Stimulated activated CD8-positive, alpha-beta memory T cell treated with anti-CD3 and anti-CD28 coated beads, Interleukin-12 subunit alpha, Interleukin-12 subunit beta, amount 100 ng/mL, for 4 hours (primary cell): Measurements from ENCODE around the gene FAAH.

Source experiments
- DNase-seq: peaks from one replicate; pipeline ENCODE4 v3.0.0-alpha.2; 2020; ENCODE audit warnings: low read depth

Gene FAAH

DNA sequence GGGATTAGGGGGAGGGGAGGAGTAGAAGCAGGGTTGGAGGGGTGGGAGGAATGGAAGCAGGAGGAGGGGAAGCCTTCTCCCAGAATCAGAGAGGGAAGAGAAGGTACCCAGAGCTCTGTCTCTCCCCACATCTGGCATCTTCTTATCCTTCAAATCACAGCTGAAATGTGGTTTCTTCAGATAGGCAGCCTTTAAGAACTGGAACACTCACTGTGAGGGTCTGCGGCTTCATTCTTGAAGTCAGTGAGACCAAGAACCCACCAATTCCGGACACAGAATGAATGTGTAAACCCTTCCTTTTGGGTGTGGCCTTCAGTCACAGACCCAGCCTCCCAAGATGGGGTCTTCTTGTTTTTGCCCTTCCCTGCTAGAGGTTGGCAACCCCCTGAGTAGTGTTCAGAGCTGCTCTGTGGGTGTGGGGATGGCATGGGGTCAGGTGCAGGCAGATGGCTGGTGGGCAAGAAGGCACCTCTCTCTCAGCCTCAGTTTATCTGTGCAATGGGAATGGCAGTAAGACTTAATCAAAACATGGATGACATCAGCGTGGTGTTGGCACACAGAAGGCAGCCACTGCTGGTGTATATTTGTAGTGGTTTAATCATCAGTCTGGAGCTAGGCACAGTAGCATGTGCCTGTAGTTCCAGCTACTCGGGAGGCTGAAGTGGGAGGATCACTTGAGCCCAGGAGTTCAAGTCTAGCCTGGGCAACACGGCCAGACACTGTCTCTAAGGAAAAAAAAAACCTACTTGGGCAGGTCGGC lies 7.2 kb downstream of the FAAH start:
- no peak for DNase-seq

DNA sequence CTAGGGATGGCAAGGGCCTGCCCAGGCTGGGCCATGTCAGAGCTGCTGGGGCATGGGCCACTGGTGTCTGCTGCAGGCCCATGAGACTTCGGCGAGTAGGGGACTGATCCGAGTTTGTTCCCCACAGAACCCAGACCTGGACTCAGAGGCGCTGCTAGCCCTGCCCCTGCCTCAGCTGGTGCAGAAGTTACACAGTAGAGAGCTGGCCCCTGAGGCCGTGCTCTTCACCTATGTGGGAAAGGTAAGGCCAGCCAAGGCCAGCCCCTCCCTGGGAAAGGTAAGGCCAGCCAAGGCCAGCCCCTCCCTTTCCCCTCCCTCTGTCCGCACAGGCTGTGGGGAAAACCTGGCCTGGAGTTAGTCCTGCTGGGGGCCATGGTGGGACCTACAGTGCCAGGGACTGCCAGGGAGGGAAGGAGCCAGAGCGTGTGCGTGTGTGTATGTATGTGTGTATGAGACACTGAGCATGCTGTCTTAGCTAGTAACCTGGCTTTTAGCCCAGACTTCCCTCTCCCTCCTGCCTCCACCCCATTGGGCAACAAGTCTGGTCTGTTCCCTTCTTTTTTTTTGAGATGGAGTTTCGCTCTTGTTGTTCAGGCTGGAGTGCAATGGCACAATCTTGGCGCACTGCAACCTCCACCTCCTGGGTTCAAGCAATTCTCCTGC lies 8.0 kb downstream of the FAAH start:
- no peak for DNase-seq

DNA sequence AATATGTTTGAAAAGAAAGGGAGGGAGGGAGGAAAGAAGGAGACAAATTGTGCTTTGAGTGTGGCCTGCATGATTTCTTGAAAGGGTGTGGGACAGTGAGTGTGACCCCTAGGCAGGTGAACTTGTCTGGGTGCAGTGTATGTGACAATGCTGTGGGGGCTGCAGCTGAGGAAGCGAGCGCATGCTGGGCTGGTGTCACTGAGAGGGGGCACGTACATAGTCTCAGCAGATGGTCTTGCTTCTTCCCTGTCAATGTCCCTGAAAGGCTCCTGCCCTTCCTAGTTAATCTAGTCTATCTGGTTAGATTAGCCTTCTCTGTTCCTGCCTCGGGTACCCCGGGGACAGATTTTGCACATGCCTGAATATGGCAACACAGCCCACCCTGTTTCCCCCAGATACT lies 9.8 kb downstream of the FAAH start:
- no peak for DNase-seq

DNA sequence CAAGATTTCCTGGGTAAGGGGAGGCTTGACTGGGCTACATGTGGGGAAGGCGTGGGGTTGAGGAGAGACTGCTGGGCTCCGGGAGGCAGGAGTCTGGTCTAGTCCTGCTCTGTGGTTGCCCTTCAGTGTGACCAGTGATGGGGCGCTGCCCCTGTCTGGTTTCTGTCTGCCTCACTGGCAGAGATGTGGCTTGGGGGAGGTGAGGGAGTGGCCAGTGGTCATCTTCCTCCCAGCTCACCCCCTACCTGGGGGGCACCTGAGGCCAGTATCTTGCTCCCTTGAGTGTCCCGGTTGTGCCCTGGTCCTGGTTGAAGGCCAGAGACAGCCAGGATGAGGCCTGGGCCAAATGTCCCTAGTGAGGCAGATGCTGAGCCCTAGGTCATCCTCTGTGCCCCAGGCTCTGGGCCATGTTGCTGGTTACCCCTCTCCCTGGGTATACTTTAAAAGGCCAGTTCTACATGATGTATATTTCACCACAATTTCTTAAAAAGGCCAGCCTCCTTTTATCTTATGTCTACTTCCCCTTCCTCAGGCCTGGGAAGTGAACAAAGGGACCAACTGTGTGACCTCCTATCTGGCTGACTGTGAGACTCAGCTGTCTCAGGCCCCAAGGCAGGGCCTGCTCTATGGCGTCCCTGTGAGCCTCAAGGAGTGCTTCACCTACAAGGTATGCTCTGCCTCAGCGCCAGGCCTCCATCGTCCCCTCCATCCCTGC lies 10.5 kb downstream of the FAAH start:
- no peak for DNase-seq

DNA sequence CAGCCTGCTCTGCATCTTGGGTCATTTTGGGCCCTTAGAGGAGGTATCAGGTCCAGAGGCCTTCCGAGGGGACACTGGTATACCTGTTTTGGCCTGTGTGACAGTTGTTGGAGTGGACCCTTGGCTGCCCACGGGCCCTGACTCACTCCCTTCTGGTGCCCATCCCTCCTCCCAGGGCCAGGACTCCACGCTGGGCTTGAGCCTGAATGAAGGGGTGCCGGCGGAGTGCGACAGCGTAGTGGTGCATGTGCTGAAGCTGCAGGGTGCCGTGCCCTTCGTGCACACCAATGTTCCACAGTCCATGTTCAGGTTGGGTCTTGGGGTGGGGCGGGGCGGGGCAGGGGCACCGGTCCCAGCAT lies 11.1 kb downstream of the FAAH start:
- no peak for DNase-seq

DNA sequence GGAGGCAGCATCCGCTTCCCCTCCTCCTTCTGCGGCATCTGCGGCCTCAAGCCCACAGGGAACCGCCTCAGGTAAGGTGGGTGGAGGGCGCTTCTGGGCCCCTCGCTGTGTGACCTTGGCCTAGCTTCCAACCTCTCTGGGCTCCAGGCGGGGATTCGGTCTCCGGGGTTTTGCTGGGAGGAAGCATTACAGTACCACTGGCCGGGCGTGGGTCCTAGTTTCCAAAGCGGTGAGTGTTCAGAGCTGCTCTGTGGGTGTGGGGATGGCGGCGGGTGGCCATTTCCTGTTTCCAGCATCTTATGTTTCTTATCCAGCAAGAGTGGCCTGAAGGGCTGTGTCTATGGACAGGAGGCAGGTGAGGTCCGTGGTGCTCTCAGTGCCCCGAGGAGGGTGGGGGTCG lies 11.6 kb downstream of the FAAH start:
- DNase-seq, result no peak

DNA sequence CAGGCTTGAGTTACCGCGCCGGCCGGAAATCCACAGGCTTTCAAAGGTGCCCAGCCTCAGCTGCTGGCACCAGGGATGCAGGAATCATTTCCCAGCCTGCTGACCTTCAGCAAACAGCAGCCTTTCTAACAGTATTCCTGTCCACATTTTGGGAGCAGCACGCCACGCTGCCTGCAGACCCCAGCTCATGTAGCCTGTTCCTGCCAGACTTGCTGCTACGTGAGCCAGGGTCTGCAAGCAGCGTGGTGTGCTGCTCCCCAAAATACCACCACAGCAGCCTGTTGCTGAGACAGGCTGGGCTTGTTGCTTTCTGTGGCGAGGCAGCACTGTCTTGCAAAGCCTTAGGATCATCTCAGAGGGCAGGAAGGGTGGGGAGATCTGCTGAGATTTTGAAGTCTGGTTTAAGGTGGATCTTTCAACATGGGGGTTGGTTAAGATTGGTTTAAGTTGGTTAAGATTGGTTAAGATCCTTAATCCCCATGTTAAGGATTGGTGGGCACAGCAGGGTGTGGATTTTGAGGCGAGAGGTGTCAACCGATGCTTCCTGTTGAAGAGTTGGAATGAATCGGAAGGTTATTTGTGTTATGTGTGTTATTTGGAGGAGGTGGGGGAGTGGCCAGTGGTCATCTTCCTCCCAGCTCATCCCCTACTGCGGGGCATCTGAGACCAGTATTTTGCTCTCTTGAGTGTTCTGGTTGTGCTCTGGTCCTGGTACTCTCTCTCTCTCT lies 12.9 kb downstream of the FAAH start:
- DNase-seq, result no peak

DNA sequence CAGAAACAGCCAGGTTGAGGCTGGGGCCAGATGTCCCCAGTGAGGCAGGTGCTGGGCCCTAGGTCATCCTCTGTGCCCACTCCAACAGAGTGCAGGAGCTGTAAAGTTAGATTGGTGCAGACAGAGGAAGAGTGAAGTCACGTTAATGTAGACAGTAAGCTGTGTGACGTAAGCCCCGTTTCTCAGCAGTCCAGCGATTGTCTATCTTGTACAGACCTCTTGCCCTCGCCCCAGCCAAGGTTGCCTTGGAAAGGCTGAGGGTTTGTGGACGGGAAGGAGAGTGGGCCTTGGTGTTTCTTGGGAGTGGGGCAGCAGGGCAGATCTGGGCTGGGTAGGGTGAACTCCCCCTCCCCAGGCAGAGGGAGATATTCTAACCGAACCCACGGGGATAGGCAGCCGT lies 13.5 kb downstream of the FAAH start:
- no peak for DNase-seq

DNA sequence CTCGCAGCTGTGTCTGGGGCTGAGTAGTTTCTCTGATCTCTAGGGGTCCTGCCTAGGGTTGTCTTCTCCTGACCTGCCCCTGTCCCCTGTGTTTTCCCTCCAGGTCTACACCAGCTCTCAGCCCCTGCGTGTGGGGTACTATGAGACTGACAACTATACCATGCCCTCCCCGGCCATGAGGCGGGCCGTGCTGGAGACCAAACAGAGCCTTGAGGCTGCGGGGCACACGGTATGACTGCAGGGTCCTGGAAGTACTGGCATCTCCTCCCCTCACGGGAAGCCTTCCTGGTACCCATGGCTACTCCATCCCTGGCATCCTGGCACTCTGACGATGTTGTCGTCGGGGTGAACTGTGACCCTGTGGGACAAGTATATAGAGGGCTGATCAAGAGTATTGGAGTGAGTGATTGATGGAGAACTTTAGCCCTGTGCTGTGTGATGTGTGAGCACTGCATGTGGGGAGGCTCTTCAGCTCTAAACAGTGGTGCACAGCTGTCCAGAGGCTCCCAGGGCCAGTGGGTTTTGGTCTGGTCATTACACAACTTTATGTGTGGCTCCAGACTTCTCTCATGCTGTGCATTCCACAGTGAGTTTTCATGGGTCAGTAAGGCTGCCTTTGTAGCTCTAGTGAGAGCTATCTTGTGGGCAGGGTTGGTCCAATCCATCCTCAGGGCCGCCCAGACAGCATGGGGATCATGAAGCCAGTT lies 14.4 kb downstream of the FAAH start:
- DNase-seq, result no peak

DNA sequence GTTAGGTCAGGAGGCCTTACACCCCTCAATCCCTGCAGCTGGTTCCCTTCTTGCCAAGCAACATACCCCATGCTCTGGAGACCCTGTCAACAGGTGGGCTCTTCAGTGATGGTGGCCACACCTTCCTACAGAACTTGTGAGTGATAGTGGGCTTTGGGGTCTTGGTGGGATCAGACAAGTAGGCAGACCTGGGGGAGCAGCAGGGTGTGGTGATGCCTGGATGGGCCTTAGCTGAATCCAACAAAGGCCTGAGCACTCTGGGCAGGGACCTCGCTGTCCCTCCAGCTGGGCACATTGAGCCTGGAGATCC lies 14.9 kb downstream of the FAAH start:
- DNase-seq, result no peak

DNA sequence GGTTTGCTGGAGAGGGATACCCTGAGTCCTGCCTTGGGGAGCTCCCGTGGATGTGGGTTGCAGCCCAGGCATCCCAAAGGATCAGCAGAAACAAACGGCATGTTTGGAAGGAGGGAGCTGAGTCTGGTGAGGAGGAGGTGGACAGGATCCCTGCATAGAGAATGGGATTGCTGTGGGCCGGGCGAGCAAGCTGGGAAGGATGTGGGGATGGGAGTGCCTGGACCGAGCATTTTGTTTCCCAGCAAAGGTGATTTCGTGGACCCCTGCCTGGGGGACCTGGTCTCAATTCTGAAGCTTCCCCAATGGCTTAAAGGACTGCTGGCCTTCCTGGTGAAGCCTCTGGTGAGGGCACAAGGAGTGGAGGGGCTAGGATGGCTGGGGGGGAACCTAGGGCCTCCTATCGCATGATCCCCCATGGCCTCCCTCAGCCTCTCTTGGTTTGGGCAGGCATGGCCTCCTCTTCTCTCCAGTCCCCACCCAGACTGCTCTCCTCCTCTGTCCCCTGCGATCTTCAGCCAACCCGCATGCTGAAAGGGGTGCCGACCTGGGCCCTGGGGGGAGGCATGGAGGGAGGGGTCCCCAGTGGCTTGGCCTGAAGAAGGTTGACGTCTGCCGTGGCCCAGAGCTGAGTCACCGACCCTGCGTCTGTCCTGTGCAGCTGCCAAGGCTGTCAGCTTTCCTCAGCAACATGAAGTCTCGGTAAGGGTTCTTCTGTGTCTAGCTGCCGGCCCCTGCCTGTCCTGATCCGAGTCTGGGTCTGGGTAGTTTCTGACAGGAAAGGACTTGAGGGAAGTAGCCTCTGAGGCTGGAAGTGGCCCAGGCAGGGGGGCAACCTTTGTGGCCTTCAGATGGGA lies 16.3 kb downstream of the FAAH start:
- DNase-seq, result no peak

DNA sequence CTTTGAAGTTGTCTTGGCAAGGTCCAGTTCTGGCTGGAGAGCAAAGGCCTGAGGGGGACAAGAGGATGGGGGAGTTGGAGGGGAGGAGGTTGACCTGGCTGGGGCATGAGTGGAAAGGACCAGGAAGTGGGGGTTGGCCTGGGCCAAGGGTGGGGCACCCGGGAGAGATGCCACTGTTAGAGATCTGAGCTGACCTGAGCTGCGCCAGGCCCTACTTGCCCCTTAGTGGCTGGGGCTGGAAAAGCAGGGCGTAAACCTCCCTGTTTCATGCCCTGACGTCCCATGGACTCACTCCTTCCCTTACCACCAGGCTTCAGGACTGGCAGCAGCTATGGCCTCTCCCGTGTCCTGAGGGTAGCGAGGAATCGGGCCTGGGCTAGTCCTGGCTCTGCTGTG lies 16.9 kb downstream of the FAAH start:
- DNase-seq, result no peak

DNA sequence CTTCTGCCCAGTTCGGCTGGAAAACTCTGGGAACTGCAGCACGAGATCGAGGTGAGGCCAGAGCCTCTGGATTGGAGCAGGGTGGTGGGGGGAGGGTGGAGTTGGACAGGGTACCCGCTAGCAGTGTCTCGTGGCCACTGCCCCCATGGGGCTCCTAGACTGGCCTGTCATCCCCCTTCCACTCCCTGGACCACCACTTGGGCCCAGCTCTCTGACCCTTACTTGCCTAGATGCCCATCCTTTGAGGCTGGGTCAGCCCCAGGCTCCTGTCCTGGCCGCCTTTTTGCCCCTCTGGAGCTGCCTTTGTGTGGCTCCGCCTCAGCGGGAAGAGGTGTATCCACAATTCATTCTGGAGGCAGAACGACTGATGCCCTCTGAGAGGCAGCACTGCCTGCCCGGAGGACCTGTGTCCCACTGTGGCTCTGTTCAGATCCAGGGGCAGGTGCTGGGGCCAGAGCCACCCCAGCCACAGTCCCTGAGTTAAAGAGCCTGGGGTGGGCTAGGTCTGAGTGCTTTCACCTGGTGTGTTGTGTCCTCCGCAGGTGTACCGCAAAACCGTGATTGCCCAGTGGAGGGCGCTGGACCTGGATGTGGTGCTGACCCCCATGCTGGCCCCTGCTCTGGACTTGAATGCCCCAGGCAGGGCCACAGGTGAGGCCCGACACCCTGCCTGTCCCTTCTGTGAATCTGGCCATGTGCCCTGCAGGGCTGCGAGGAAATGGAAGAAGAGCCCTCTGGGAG lies 17.7 kb downstream of the FAAH start:
- no peak for DNase-seq

DNA sequence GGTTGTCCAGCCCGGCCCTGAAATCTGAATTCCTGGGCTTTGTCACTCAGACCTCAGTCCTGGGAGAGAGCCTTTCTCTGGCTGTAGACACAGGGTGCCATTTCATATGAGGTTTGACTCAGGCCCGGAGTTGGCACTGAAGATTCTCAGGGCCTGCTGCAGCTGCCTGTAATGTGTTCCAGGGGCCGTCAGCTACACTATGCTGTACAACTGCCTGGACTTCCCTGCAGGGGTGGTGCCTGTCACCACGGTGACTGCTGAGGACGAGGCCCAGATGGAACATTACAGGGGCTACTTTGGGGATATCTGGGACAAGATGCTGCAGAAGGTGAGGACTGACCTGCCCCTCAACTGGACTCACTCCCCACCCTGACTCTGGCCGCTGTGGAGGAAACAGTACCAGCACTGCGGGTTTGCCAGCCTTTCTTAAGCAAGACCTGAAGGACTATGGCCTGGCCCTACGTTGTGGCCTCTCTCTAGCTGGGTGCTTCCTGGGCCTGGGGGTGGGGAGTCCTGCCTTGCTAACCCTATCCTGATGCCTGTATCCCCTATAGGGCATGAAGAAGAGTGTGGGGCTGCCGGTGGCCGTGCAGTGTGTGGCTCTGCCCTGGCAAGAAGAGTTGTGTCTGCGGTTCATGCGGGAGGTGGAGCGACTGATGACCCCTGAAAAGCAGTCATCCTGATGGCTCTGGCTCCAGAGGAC lies 18.9 kb downstream of the FAAH start:
- DNase-seq, result no peak

DNA sequence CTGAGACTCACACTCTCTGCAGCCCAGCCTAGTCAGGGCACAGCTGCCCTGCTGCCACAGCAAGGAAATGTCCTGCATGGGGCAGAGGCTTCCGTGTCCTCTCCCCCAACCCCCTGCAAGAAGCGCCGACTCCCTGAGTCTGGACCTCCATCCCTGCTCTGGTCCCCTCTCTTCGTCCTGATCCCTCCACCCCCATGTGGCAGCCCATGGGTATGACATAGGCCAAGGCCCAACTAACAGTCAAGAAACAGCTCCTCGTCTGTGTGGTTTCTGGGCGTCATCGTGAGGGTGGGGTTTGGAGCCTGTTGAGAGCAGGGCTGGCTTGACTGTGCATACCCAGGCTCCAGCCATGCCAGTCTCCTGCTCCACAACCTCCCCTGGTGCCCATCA lies 19.5 kb downstream of the FAAH start:
- DNase-seq, result no peak

DNA sequence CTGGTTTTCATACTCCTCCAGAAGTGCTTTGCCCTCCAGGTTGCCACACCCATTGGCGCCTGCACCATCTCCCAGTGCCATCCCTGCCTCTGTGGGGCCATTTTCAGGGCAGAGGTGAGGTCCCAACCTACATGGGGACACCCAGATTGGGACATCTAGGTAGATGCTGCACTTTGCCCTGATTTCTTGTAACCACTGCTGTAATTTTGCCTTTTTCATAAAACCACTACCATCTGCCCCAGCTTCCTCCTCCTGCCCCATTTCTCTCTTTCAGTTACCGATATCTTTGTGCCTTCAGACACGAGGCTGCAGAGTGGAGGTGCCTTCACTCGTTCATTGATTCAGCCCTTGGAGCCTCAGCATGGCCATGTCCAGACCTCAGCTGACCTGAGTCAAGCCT lies 21.4 kb downstream of the FAAH start:
- no peak for DNase-seq

DNA sequence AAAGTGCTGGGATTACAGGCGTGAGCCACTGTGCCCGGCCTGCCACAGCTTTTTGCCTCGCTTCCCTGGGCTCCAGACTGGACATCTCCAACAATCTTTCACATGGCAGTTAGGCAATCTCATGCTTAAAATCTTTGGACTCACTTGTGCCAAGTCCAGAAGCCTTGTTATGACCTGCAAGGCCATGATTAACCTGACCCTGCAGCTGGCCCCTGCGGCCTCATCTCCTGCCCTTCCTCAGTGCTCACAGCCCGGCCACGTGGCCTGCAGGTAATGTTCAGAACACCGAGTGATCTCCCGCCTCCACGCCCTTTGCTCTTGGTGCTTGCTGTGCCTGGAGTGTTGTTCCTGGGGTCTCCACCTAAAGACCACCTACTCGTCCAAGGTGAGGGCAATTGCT lies 24.9 kb downstream of the FAAH start:
- no peak for DNase-seq

DNA sequence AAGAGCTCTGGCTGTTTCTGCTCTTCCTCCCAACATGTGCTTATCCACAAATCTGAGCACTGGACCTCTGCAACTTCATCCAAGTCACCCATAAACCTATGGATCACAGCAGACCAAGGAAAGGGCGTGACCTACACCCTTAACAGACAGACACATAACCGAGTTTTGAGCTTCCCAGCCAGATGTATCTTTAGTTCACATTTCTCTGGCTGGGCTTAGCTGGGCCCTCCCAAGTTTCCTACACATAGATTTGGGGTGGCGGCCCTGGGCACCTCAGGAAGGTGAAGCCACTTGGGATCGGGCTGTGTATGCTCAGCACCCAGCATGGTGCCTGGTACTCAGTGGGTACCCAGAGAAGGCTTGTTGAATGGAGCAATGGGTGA lies 26.4 kb downstream of the FAAH start:
- no peak for DNase-seq

DNA sequence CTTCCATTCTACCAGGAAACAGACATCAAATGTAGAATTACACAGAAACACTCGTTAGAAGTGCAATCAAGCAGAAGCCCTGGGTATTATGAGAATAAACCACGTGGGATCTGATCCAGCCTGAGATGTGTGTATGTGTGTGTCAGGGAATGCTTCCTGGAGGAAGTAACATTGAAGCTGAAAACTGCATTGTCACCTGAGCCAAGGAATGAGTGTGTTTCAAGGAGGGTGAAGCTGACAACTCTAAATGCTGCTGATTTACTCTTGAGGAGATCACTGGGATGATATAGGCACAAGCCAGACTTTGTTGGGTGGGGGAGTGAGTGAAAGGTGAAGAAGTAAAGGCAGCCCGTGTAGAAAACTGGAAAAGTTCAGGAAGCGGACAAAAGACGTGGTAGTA lies 27.6 kb downstream of the FAAH start:
- DNase-seq, result no peak

DNA sequence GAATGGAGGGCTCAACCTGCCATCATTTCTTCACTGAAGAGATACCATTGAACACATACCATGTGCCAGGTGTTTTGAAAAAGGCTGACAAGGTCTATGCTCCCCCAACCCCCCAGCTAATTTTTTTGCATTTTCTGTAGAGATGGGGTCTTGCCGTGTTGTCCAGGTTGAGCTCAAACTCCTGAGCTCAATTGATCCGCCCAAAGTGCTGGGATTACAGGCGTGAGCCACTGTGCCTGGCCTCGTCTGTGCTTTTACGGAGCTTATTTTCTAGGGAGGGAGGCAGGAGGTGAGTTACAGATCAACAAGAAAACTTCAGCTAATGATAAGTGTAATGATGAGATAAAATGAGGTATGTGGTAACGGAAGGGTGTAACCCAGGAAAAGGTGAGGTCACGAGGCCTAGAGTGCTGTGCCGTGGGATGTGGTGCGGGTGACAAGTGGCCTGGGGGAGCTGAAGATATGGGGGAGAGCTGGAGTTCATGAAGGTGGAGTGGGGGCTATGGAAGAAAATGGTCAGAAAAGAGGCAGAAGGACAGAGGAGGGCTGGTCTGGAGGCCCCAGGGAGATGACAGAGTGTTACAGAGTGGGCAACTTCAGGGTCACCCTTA lies 28.2 kb downstream of the FAAH start:
- no peak for DNase-seq
